SU-DHL-6 (cell line): ENCODE data around the gene TMEM208.

Experiments used
- H2AFZ ChIP-seq: fragments of 200-600 bp; sonication (generic); 2 replicates; pipeline ENCODE4 v1.6.1; 2014; ENCODE audit warnings: low read depth, mild to moderate bottlenecking, moderate library complexity, mixed read lengths, antibody characterized with exemption, low read length; ENCODE audit not compliant: severe bottlenecking
- H3F3A ChIP-seq: fragments of 200-600 bp; shearing (Covaris generic); 2 replicates; pipeline ENCODE4 v1.6.0; 2016; ENCODE audit warnings: antibody characterized with exemption, mild to moderate bottlenecking; ENCODE audit not compliant: insufficient read depth
- H3K27ac ChIP-seq: fragments of 200-600 bp; sonication (generic); 2 replicates; pipeline ENCODE4 v1.5.1; 2016; ENCODE audit warnings: low read depth, mild to moderate bottlenecking, low read length, moderate library complexity, mixed read lengths
- H3K27me3 ChIP-seq: fragments of 200-600 bp; sonication (generic), shearing (Covaris generic); 2 replicates; pipeline ENCODE4 v1.6.0; 2014; ENCODE audit warnings: mild to moderate bottlenecking, low read length
- H3K36me3 ChIP-seq: fragments of 200-600 bp; sonication (generic); 2 replicates; pipeline ENCODE4 v1.6.1; 2014; ENCODE audit warnings: mild to moderate bottlenecking, low read length, mixed read lengths
- H3K4me2 ChIP-seq: fragments of 300-600, 200-600 bp; shearing (Covaris generic), sonication (generic); 2 replicates; pipeline ENCODE4 v1.6.0; 2014; ENCODE audit warnings: low read length, low read depth, mild to moderate bottlenecking; ENCODE audit not compliant: poor library complexity, severe bottlenecking
- H3K4me3 ChIP-seq: fragments of 200-600 bp; sonication (generic); 2 replicates; pipeline ENCODE4 v1.5.1; 2014; ENCODE audit warnings: antibody characterized with exemption, low read length, mild to moderate bottlenecking, mixed read lengths; ENCODE audit not compliant: insufficient read depth, poor library complexity, severe bottlenecking
- H3K79me2 ChIP-seq: fragments of 200-600 bp; sonication (generic); 2 replicates; pipeline ENCODE4 v1.6.1; 2014; ENCODE audit warnings: mild to moderate bottlenecking, low read length, moderate library complexity; ENCODE audit not compliant: insufficient read depth
- H3K9ac ChIP-seq: fragments of 200-600 bp; sonication (generic); 2 replicates; pipeline ENCODE4 v1.7.0; 2014; ENCODE audit warnings: mild to moderate bottlenecking, low read length
- H3K9me2 ChIP-seq: fragments of 200-600 bp; sonication (generic); replicated peaks from 2 replicates; pipeline ENCODE4 v1.6.1; 2014; ENCODE audit warnings: low read length; ENCODE audit not compliant: insufficient read depth
- H3K9me3 ChIP-seq: fragments of 200-600 bp; sonication (generic); 2 replicates; pipeline ENCODE4 v1.6.1; 2014; ENCODE audit warnings: low read length, mixed read lengths; ENCODE audit not compliant: insufficient read depth
- H4K20me1 ChIP-seq: fragments of 200-600 bp; sonication (generic); 2 replicates; pipeline ENCODE4 v1.6.1; 2014; ENCODE audit warnings: low read depth, mild to moderate bottlenecking, antibody characterized with exemption, low read length, moderate library complexity, mixed read lengths
- EZH2phosphoT487 ChIP-seq: fragments of 200-600 bp; sonication (generic), shearing (Covaris generic); conservative IDR thresholded peaks from 2 replicates; pipeline ENCODE4 v1.6.1; 2018; ENCODE audit warnings: mild to moderate bottlenecking, antibody characterized with exemption, low read length, moderate library complexity, mixed read lengths
- TF ChIP-seq, protein P1 (sequence below): fragments of 200-600 bp; sonication (generic); IDR thresholded peaks from one replicate; pipeline ENCODE4 v1.5.1; 2017; ENCODE audit warnings: antibody characterized with exemption, mild to moderate bottlenecking, low read length, moderate library complexity; ENCODE audit not compliant: insufficient read depth, poor library complexity, severe bottlenecking

The TMEM208 gene

DNA sequence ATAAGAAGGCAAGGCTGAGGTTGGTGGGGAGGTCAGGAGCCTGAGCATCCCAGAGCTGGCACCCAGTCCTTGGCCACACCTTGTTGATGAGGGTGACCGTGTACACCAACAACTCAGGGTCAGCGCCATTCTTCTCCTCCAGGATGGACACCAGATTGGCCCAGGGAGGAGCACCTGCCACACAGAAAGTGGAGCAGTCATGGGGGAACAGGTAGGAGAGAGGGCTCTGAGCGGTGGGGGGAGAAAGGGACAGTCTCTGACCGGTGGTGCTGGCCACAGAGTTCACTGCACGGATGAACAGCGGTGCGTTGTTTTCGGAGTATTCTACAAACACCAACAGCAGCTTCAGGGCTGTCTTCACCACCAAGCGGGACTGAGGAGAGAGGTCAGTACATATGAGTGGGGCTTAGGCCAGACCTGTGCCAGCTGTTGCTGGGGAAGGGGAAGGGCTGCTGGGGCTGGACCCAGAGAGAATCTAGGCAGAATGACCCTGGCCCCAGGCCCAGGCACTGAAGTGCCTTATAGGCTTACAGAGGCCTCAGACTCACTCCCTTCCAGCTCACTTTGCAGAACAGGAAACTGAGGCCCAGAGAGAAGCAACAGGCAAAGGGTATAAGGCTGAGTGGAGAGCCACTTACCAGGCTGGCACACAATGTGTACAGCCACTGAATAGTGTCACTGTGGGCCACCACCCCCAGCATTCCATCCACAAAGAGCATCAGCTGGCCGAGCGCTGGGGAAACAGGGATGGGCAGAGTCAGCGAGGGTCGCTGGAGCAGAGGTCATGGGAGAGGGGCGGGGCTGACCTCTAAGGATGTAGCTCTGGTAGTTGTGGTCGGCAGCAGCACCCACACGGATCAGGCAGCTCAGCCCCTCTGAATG is 10.7 kb downstream of the TMEM208 start:
- no peak overlapping the region for H3K27ac ChIP-seq
- TF ChIP-seq EZH2phosphoT487, result no peak
- TF ChIP-seq, protein P1, sequence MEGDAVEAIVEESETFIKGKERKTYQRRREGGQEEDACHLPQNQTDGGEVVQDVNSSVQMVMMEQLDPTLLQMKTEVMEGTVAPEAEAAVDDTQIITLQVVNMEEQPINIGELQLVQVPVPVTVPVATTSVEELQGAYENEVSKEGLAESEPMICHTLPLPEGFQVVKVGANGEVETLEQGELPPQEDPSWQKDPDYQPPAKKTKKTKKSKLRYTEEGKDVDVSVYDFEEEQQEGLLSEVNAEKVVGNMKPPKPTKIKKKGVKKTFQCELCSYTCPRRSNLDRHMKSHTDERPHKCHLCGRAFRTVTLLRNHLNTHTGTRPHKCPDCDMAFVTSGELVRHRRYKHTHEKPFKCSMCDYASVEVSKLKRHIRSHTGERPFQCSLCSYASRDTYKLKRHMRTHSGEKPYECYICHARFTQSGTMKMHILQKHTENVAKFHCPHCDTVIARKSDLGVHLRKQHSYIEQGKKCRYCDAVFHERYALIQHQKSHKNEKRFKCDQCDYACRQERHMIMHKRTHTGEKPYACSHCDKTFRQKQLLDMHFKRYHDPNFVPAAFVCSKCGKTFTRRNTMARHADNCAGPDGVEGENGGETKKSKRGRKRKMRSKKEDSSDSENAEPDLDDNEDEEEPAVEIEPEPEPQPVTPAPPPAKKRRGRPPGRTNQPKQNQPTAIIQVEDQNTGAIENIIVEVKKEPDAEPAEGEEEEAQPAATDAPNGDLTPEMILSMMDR, result no peak
- no peak overlapping the region for H3K4me3 ChIP-seq
- H3K27me3 ChIP-seq, result no peaks in the 10 kb centered on the region
- H4K20me1 ChIP-seq, result no peaks in the 10 kb centered on the region; the same call in 1 of the 2 replicates
- H3K79me2 ChIP-seq, result no peaks in the 10 kb centered on the region
- no peak overlapping the region for H2AFZ ChIP-seq
- H3K9ac ChIP-seq, result no peak overlapping the region
- no peak overlapping the region for H3K4me2 ChIP-seq
- H3F3A ChIP-seq, result no peaks in the 10 kb centered on the region
- no peaks in the 10 kb centered on the region for H3K9me3 ChIP-seq
- H3K9me2 ChIP-seq, result no peaks in the 10 kb centered on the region
- no peaks in the 10 kb centered on the region for H3K36me3 ChIP-seq

DNA sequence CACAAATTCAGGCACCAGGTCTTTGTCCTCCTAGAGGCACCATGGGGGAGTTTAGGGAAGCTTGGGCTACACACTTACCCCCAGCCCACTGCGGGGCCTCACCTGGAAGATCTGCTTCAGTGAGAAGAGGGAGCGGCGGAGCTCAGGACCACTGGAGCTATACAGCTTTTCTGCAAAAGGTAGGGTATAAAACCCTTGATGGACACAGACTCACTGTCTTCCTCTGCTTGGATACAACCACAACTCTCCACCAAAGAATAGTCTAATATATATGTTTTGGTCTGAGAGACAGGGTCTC is 11.3 kb downstream of the TMEM208 start:
- no peaks in the 10 kb centered on the region for H3K27me3 ChIP-seq
- TF ChIP-seq, protein P1, result no peak
- TF ChIP-seq EZH2phosphoT487, result no peak
- H3K4me3 ChIP-seq, result no peak overlapping the region
- no peaks in the 10 kb centered on the region for H3K9me2 ChIP-seq
- H3K4me2 ChIP-seq, result no peak overlapping the region
- H2AFZ ChIP-seq, result no peak overlapping the region
- H3K9me3 ChIP-seq, result no peaks in the 10 kb centered on the region
- H3K9ac ChIP-seq, result no peak overlapping the region
- H3K27ac ChIP-seq, result no peak overlapping the region
- no peaks in the 10 kb centered on the region; the same call in 1 of the 2 replicates for H4K20me1 ChIP-seq
- H3F3A ChIP-seq, result no peaks in the 10 kb centered on the region
- no peaks in the 10 kb centered on the region for H3K36me3 ChIP-seq
- H3K79me2 ChIP-seq, result no peaks in the 10 kb centered on the region

DNA sequence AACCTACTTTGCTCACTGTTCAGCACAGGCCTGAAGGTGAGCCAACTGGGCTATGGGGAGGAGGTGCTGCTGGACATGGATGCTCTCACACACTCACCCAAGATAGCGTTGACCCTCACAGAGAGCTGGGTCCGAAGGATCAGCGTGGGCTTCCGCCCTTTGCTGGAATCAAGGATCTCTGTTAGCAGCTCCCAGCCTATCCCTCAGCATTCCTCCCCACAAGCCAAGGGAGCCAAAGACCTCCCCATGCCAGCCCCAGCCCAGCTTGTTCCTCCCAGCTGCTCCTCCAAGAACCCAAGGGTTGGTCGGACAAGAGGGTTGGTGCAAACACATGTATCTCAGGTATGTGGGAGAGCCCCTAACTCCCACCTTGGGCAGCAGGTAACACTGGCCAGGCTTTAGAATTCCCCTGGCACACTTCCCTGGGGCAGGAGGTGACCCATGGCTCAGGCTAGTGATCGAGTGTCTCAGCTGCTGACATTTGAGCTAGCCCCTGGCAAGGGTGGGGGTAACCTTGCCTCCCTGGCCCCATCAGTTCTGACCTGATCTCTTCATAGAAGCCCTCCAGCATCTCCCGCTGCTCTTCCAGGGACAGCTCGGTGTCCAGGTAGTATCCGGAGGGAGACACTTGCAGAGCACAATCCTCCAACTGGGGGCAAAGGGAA is 12.0 kb downstream of the TMEM208 start:
- no peaks in the 10 kb centered on the region for H3K9me3 ChIP-seq
- H3F3A ChIP-seq, result no peaks in the 10 kb centered on the region
- H3K36me3 ChIP-seq, result no peaks in the 10 kb centered on the region
- H2AFZ ChIP-seq, result no peak overlapping the region
- H3K27ac ChIP-seq, result no peak overlapping the region
- no peaks in the 10 kb centered on the region for H3K9me2 ChIP-seq
- H3K4me2 ChIP-seq, result no peak overlapping the region
- H3K4me3 ChIP-seq, result no peak overlapping the region
- H3K27me3 ChIP-seq, result no peaks in the 10 kb centered on the region
- H3K9ac ChIP-seq, result no peak overlapping the region
- no peak for TF ChIP-seq EZH2phosphoT487
- TF ChIP-seq, protein P1, result no peak
- H4K20me1 ChIP-seq, result no peaks in the 10 kb centered on the region; the same call in 1 of the 2 replicates
- no peaks in the 10 kb centered on the region for H3K79me2 ChIP-seq
